ENCODE measurements around the gene UFD1.

The UFD1 gene

DNA sequence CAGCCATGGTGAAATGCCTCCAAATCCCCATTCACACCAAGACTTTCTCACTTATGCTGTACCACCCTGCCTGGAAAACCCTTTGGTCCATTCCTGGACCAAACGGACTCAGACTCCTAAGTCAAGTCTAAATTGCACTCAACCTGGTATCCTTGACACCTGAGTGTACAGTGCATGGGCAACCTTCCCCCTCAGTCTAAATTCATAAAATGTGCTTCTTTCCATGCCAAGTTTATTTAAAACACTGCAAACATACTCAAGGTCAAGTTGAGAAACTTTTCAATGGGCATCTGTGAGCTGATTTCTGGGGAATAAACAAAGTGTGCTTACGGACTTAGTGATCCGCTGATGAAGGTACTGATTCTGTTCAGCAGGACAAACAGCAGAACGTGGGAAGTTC lies 73.9 kb downstream of the UFD1 start:
- no peak for TF ChIP-seq YY1 (IDR thresholded peaks at IDR 0.05; ENCODE audit: low read depth)
- no peak for TF ChIP-seq FOXM1 (IDR thresholded peaks at IDR 0.05; ENCODE audit: borderline replicate concordance, low read depth)
- TF ChIP-seq RAD21 (IDR thresholded peaks at IDR 0.05; ENCODE audit: low read depth), result no peak
- TF ChIP-seq, protein P1, sequence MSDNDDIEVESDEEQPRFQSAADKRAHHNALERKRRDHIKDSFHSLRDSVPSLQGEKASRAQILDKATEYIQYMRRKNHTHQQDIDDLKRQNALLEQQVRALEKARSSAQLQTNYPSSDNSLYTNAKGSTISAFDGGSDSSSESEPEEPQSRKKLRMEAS (IDR thresholded peaks at IDR 0.05), result no peak
- no peak for TF ChIP-seq TEAD4 (IDR thresholded peaks at IDR 0.05)
- TF ChIP-seq TAF1 (IDR thresholded peaks at IDR 0.05; ENCODE audit: low read depth), result no peak

GRCh38 chr22:19404676-19405075 lies 74.3 kb downstream of the UFD1 start:
- TF ChIP-seq, protein P1 (IDR thresholded peaks at IDR 0.05), result no peak
- TF ChIP-seq EP300 (IDR thresholded peaks at IDR 0.05; ENCODE audit: borderline replicate concordance), result no peak
- TF ChIP-seq TAF1 (IDR thresholded peaks at IDR 0.05; ENCODE audit: low read depth), result no peak

DNA sequence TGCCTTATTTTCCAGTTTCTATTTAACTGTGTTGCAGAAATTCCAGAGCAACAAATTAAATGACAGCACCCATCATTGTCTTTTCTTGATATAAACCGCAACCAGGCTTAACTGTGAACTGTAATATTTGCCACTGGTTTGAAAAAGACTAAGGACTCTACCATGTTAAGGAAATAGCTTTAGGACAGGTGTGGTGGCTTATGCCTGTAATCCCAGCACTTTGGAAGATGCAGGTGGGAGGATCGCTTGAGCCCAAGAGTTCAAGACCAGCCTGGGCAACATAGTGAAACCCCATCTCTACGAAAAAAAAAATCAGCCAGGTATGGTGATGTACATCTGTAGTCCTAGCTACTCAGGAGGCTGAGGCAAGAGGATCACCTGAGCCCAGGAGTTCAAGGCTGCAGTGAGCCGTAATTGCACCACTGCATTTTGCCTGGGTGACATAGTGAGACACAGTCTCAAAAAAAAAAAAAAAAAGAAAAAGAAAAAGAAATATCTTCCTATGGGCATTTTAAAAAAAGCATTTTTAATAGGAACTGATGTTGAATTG lies 76.3 kb downstream of the UFD1 start:
- TF ChIP-seq EP300 (IDR thresholded peaks at IDR 0.05; ENCODE audit: borderline replicate concordance) (no peak), NFIC (IDR thresholded peaks at IDR 0.05) (no peak), FOXM1 (IDR thresholded peaks at IDR 0.05; ENCODE audit: borderline replicate concordance, low read depth) (no peak), TCF12 (IDR thresholded peaks at IDR 0.05; ENCODE audit: low read depth) (no peak), YY1 (IDR thresholded peaks at IDR 0.05; ENCODE audit: low read depth) (no peak)

- no peak for TF ChIP-seq EGR1 (IDR thresholded peaks at IDR 0.05)
- TF ChIP-seq TEAD4 (IDR thresholded peaks at IDR 0.05), result no peak
- TF ChIP-seq USF1 (IDR thresholded peaks at IDR 0.05), result no peak
- TF ChIP-seq CREB1 (IDR thresholded peaks at IDR 0.05; ENCODE audit: low read depth), result no peak
Measured at GRCh38 chr22:19401483-19401882, 77.5 kb downstream of the UFD1 start.

- TF ChIP-seq, protein P1 (IDR thresholded peaks at IDR 0.05), result no peak
- TF ChIP-seq CREB1 (IDR thresholded peaks at IDR 0.05; ENCODE audit: low read depth) (no peak), EGR1 (IDR thresholded peaks at IDR 0.05) (no peak), TCF12 (IDR thresholded peaks at IDR 0.05; ENCODE audit: low read depth) (no peak), EP300 (IDR thresholded peaks at IDR 0.05; ENCODE audit: borderline replicate concordance) (no peak), YY1 (IDR thresholded peaks at IDR 0.05; ENCODE audit: low read depth) (no peak), ZBTB7A (IDR thresholded peaks at IDR 0.05; ENCODE audit: low read depth) (no peak), NFIC (IDR thresholded peaks at IDR 0.05) (no peak), REST (IDR thresholded peaks at IDR 0.05; ENCODE audit: low read depth) (no peak), FOXM1 (IDR thresholded peaks at IDR 0.05; ENCODE audit: borderline replicate concordance, low read depth) (no peak), TAF1 (IDR thresholded peaks at IDR 0.05; ENCODE audit: low read depth) (no peak), TEAD4 (IDR thresholded peaks at IDR 0.05) (no peak), USF1 (IDR thresholded peaks at IDR 0.05) (no peak), CEBPB (IDR thresholded peaks at IDR 0.05) (no peak), RAD21 (IDR thresholded peaks at IDR 0.05; ENCODE audit: low read depth) (no peak)
Measured at GRCh38 chr22:19400881-19401280, 78.1 kb downstream of the UFD1 start.
